DMS53 treated with DMSO at 0.1 percent for 48 hours (cell line): Measurements from ENCODE around the gene GOLGB1.

Experiments used
- DNase-seq: peaks from one replicate; lab custom pipeline; 2025; ENCODE audit not compliant: unreplicated experiment; lab: John Stamatoyannopoulos, UW

GOLGB1 gene

DNA sequence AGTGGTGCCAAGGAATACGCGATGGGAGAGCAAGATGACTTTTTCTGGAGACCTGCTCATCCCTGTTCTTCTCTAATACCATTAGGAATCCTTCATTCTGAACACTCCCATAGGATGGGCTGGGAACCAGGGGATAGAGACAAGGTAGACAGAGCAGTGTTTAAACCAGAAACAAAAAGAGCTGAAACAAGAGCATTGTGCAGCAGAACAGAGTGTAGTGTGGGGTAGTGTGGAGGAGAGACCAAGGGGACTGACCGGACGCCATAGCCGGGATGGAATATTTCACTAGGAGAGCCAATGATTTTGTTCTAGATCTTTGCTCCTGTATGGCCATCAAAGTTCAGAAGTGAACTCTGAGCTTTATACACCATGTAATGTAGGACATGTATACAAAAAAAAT is 104.5 kb downstream of the GOLGB1 start:
- no peak for DNase-seq

DNA sequence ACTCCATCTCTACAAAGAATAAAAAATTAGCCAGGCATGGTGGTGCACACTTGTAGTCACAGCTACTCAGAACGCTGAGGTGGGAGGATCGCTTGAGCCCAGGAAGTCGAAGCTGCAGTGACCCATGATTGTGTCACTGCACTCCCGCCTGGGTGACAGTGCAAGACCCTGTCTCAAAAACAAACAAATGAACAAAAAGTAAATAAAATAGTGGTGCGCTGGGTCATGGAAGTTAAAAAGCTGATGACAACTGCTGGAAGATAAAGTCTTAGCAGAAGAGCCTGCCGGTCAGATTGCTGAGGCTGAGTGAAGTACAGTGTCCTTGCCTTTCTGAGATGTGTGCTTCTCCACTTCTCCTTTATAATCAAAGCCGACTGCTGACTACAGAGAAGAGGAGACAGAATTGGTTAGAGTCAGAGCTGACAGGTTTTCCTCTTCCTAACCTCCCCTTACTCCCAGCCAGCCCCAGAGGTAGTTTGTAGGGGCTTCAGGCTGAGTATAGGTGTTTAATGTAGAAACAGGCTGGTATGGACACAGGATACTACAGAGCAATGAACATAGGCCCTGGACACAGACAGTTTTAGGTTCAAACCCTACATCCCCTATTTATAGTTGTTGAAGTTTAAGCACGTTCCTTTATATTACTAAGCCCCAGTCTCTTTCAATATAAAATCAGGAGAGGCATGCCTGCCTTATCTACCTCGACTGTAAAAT is 106.8 kb downstream of the GOLGB1 start:
- DNase-seq: no peak

DNA sequence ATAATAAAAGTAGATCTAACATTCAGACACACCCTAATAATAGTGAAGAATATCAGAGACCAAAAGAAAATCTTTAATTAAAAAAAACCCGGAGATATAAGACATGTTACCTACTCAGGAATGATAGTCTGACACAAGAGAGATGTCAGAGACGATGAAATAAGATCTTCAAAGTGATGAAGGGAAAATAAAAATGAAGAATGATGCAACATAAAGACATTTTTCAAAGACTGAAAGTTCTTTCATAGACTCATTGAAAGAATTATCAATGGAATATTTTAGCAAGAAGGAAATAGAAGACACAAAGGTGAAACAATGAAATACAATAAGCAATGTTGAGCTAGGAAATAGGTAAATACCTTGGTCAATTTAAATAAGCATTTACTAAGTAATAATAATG is 108.4 kb downstream of the GOLGB1 start:
- DNase-seq: no peak

DNA sequence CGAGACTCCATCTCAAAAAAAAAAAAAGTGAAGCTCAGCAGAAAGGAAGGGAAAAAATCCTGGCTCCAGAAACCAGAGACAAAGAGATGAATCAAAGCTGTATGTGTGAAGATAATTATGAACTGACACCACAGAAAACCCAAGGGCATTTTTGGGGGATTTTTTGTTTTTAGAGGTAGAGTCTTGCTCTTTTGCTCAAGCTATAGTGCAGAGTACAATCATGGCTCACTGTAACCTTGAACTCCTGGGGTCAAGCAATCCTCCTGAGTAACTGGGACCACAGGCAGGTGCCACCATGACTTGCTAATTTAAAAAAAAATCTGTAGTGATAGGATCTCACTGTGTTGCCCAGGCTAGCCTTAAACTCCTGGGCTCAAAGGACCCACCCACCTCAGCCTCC is 111.6 kb downstream of the GOLGB1 start:
- no peak for DNase-seq

DNA sequence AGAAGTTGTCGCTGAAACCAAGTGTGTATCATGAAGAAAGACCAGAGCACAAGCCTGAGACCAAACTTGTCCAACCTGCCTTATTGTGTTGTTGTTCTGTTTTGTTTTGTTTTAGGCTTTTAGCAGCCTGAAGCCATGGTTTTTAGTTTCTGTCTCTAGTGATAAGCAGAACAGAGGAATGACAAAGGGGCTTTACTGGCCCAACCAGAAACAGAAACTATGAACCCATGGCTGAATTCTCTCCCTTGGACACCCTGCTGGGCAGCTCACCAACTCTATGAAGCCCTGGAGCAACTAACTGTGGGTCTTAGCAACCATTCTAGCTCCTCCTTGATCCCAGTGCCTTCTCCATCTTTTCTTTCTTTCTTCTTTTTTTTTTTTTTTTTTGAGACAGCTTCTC is 119.2 kb downstream of the GOLGB1 start:
- no peak for DNase-seq

DNA sequence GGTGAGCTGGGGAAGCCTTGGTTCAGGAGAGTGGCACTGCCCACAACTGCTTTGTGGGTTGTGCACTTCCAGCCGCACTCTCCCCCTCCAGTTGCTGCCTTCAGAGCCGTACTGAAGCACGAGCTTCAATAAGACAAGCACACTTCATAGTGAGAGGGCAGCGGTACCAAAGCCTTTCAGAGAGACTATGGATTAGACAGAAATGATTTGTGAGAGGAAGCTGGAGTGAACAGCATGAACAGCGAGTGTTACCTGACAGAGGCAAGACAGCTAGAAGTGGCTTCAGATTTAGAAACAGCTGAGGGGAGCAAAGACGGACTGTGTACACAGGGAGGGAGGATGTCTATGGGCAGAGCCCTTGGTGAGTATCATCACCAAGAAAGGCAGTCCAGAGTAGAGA is 119.9 kb downstream of the GOLGB1 start:
- DNase-seq: no peak

DNA sequence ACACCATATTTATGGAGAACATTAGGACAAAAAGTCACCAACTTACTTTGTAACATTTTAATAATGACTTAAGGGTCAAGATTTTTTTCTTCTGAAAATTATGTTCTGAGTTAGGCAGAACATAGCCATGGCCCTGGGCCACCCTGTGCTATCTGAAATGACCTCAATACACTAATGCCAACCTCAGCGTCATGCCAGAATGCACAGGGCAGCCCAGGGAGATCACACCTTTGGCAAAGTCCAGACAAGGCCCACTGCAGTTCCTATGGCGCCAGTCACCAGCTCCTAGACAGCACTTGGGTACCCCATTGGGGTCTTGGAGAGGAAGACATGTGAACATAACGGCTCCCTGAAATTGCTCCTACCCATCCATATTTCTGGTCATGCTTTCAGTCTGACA is 121.9 kb downstream of the GOLGB1 start:
- DNase-seq: no peak

DNA sequence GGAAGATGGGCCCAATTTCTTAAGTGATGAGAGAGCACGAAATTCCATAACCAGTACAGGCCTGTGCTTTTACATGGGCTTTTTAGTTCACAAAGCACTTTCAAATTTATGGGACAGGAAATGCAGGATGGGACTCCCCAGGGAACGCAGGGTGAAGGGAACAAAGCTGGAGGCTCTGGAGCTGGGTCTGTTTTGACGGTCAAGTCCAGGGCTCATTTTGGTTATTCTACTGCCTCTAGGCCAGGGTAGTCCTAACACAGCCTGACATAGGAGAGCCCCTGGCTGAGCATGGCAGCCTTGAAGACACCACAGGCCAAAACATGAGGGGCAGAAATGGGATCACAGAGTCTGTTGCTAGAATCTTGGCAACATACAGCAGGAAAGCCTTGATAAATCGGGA is 122.3 kb downstream of the GOLGB1 start:
- DNase-seq: no peak

DNA sequence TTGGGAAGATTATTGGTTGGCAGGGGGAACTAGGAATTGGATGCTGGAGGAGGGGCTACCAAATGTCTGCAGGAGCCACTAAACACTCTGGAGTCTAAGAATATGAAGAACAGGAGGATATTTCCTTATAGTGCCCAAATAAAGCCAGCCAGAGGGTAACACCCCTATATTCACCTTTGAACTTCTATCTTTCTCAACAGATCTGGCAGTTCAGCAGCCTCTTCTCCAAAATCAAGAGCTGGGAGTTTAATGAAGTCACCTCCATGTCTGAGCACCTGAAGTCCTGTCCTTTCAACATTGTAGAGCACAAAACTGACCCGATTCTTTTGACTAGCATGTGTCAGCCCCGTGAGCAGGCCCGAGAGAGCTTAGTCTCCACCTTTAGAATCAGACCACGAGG is 123.0 kb downstream of the GOLGB1 start:
- DNase-seq: no peak

DNA sequence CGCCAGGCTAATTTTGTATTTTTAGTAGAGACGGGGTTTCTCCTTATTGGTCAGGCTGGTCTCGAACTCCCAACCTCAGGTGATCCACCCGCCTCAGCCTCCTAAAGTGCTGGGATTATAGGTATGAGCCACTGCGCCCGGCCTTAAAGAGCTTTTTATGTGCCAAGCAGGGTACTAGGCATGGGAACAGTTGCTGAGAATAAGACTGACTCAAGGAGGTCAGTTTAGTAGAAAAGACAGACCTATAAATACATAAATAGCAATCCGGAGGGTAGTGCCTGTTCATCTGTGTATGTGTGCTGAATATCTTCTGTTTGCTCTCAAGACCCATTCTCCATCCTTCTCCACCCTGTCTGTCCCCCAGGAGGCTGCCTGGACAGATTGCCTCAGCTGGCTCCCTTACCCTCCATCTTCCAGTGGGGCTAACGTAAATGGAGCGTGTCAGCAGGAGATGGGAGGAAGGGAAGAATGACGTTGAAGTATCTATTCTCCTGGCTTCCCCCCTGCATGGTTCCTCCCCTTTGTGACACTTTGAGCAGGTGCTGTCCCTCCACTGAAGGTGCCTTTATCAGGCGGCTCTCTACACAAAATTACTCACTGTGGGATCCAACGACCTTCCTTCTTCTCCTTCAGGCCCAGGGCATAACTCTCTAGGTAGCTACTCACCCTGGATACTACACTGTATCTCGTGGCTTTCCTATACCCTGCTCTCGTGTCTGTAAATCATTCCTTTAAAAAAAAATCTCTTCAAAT is 125.2 kb downstream of the GOLGB1 start:
- no peak for DNase-seq

DNA sequence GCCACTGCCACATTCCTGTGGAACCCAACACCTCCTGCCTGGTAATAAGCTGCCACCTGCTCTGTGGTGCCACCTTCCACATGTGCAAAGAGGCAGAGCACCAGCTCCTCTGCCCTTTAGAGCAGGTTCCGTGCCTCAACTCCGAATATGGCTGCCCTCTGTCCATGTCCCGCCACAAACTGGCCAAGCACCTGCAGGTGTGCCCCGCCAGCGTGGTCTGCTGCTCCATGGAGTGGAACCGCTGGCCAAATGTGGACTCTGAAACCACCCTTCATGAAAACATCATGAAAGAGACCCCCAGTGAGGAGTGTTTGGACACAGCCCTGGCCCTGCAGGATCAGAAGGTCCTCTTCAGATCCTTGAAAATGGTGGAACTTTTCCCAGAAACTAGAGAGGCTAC is 128.1 kb downstream of the GOLGB1 start:
- no peak for DNase-seq

DNA sequence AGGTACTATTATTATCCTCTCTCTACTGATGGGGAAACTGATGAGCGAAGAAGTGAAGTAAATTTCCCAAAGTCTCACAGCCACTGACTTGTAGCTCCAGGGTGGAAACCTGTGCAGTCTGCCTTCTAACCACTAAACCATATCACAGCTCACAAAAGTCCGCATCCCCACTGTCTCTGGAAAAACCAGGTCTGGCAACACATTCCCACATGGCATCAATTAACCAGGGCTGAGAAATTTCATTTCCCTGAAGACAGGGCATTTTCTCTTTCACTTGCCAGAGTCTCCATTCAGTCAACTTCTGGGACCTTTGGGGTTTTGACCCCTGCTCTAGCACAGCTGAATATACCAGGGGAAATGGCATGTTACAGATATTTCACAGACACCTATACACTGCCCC is 129.8 kb downstream of the GOLGB1 start:
- no peak for DNase-seq
